Stimulated activated naive CD4-positive, alpha-beta T cell treated with Interleukin-2 at 50 U/mL for 16 hours (primary cell): ENCODE measurements around the gene STOM.
"Not testable (repeated sequence)": the region's sequence is repeated elsewhere in the genome, so short reads cannot be mapped to it uniquely, and the experiment has no call there.

Experiments
- DNase-seq: peaks from one replicate; lab custom pipeline; 2025; lab: John Stamatoyannopoulos, UW

STOM gene

DNA sequence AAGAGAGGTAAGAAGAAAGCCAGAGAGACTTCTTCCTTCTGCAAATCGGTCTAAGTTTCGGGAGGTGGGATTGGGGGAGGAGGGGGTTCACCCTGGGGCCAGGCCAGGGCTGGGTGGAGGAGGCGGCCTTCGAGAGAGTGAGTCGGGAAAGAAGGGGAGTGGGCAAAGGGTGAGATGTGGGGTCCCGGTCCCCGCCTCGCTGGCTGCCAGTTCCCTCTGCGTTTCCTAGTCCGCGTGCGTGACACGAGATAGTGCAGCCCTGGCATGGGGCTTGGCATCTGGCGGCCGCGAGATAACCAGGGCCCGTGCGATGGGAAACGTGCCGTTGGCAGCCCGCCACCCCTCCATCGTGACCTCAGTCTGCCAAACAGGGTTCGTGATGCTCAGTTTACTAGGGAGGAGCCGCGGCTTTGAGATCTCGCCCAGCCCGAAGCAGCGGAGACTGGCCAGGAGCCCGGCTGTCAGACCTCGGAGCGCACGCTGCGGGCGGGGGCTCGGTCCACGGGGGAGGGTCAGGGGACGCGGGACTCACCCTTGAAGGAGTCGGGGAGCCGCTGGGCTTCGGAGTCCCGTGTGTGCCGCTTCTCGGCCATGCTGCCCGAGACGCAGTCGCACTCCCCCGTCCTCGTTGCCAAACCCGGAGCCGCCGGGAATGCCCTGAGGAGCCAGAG lies at the start of gene STOM:
TSS of gene STOM (minus strand) at position 656 of the 671 bp plus-strand sequence. CDS start at position 593, 63 bp downstream.
- DNase-seq: peak; percentile 74

DNA sequence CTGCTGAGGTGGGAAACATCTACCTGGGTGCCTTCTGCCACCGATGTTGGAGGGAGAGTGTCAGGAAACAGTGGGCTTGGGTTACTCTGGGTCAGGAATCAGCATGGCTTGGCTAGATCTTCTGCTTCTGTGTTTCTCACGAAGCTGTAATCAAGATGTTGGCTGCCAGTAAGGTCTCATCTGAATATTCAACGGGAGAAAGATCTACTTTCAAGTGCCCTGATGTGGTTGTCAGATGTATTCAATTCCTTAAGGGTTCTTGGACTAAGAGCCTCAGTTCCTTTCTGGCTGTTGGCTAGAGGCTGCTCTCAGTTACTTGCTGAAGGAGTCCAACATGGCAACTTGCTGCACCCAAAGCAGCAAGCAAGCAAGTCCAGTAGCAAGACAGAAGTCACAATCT lies 41.9 kb upstream of the STOM start:
- no peak for DNase-seq

- no peak for DNase-seq
Observed at GRCh38 chr9:121405899-121406298, 35.8 kb upstream of the STOM start.

DNA sequence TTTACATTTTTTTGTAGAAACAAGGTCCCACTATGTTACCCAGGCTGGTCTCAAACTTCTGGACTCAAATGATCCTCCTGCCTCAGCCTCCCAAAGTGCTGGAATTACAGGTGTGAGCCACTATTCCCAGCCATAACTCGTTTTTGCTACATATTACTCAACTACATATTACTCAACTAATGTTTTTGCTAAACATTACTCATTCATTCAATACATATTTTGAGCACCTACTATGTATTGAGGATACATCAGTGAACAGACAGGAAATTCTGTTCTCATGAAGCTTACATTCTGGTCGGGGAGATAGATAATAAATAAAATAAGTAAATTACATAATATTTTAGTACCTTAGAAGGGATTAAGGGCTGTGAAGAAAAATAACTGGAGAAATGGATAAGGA lies 34.9 kb upstream of the STOM start:
- DNase-seq: no peak

DNA sequence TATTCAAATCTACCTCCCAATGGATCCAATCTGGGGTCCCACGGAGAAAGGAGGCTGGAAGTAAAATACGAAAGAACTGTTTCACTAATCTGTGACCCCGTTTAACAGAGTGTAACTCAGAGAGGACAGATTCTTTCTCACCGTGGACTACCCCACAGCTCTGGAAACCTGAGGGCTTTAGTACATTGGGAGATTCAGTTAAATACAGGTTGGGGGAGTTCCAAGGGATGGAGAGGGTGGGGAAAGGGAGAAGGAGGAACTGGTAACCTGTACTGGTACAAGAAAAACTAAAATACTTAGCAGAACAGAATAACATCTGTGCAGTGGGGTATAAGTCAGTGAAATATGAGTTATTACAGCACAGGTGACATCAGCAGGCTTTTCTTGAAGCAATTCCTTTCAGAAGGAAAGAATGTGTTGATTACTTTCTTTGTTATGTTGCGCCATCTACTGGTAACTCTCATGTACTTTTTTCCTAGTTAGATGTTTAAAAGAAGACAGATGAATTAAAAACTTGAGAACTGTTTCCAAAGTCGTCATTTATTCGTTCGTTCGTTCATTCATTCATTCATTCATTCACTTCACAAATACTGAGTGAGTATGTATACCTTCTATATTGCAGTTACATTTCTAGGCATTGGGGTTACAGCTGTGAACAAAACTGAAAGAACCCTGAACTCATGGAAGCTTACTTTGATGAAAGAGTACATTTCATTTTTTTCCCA lies 30.0 kb upstream of the STOM start:
- DNase-seq: no peak

- no peak for DNase-seq
Observed at GRCh38 chr9:121399126-121399882, 29.3 kb upstream of the STOM start.

DNA sequence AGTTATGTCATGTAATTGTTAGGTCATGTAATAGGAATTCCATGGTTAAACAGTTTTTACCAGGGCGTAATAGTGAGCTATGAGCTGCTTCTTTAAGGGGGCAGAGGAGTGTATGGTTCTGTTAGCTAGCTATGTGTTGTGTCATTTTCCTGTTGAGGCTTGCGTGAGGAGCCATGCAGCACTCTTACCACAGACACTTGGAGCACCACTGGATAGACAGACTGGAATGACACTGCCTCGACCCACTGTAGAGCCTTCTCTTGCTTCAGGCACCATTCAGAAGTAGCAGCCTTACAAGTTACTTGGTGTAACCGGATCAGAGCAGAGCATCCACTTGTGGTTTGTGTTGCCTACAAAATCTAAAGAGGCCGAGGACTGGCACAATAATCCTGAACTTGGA lies 28.3 kb upstream of the STOM start:
- no peak for DNase-seq

DNA sequence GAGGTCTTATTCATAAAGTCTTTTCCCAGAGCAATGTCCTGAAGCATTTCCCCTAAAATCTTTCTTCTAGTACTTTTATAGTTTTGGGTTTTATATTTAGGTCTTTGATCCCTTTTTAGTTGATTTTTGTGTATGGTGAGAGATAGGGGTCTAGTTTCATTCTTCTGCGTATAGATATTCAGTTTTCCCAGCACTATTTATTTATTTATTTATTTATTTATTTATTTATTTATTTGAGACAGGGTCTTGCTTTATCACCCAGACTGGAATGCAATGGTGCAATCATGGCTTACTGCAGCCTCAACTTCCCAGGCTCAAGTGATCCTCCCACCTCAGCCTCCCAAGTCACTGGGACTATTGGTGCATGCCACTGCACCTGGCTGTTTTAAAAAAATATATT lies 27.2 kb upstream of the STOM start:
- not testable (repeated sequence) for DNase-seq

GRCh38 chr9:121395558-121395957 lies 25.5 kb upstream of the STOM start:
- no peak for DNase-seq

- no peak for DNase-seq
Observed at GRCh38 chr9:121394292-121394691, 24.2 kb upstream of the STOM start.

- DNase-seq: no peak
Observed at GRCh38 chr9:121393318-121393717, 23.3 kb upstream of the STOM start.

DNA sequence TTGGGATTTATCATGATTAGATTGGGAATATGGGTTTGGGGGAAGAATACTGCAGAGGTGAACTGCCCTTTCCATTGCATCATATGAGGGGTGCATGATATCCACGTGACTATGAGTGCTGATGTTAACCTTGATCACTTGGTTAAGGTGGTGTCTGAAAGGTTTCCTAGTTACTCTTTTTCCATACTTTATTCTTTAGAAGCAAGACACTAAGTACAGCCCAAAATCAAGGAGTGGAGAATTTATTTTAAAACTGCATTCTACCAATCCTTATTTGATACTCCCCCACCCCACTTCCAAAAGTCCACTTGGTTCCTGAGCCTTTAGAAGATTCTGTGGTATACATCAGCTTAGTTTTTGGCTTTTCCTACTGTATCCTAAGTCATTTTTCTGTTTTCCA lies 20.3 kb upstream of the STOM start:
- DNase-seq: no peak

GRCh38 chr9:121388140-121388905 lies 18.3 kb upstream of the STOM start:
- DNase-seq: no peak

DNA sequence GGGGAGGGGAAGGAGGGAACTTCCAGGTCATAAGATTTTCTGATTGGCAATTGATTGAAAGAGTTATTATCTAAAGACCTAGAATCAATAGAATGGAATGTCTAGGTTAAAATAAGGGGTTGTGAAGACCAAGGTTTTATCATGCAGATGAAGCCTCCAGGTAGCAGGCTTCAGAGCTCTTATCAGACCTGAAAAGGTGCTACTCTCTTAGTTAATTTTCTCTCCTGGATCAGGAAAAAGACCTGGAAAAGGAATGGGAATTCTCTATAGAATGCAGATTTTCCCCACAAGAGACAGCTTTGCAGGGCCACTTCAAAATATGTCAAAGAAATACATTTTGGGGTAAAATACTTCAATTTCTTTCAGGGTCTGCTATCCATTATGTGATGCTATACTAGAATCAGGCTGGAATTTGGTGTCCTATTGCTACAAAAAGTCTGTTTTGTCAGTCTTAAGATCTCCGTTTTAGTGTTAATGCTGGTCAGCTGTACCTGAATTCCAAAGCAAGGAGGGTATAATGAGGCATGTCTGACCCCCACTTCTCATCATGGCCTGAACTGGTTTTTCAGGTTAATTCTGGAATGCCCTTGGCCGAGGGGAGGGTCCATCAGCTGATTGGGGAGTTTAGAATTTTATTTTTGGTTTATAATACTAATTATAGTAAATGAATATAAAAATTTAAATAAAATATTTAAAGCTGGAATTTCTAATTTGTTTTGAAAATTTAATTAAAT lies 16.6 kb upstream of the STOM start:
- DNase-seq: no peak

GRCh38 chr9:121383715-121384114 lies 13.7 kb upstream of the STOM start:
- DNase-seq: no peak

DNA sequence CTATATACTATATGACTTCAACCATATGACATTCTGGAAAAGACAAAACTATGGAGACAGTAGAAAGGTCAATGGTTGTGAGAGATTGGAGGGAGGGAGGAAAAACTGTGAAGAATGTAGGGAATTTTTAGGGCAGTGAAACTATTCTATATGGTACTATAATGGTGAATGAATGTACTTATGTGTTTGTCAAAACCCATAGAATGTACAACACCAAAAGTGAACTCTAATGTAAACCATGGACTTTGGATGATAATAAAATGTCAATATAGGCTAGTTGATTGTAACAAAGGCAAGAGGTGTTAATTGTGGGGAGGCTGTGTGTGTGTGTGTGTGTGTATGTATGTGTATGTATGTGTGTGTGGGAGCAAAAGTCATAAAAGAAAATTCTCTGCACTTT lies 10.8 kb upstream of the STOM start:
- no peak for DNase-seq

DNA sequence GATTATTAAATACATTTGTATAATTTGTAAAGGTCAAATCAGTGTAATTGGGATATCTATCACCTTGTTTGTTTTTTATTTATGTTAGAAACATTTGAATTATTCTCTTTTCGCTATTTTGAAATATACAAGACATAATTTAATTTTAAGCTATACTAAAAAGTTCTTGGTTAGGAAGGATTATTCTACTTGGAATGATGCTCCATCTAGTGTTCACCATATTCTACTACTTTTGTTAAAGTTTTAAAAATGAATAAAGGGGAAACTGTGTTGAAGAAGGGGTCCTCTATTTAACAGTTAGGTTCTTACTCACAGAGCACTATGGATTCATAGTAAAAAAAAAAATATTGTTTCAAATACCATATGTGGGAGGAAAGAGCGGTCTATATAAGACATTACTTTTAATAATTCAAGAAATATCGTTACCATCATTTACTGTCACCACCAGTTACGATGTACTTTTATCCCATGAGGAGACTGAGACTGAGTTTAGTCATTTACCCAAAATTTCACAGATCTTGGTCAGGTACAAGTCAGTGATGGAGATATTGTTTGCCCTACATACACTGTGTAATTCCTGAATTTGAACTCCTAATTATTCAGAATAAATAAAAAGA lies 6.3 kb upstream of the STOM start:
- DNase-seq: no peak

- DNase-seq: no peak
Observed at GRCh38 chr9:121373011-121373729, 3.1 kb upstream of the STOM start.

GRCh38 chr9:121372239-121373010 lies 2.4 kb upstream of the STOM start:
- DNase-seq: no peak
